Measurements from ENCODE around the gene PHACTR3.

GRCh38 chr20:59779656-59780380 lies 175.5 kb downstream of the PHACTR3 start:
- TF ChIP-seq POLR2A (IDR thresholded peaks at IDR 0.05): no peak
- no peak for TF ChIP-seq POLR2AphosphoS5 (IDR thresholded peaks at IDR 0.05)
- TF ChIP-seq, protein P1, sequence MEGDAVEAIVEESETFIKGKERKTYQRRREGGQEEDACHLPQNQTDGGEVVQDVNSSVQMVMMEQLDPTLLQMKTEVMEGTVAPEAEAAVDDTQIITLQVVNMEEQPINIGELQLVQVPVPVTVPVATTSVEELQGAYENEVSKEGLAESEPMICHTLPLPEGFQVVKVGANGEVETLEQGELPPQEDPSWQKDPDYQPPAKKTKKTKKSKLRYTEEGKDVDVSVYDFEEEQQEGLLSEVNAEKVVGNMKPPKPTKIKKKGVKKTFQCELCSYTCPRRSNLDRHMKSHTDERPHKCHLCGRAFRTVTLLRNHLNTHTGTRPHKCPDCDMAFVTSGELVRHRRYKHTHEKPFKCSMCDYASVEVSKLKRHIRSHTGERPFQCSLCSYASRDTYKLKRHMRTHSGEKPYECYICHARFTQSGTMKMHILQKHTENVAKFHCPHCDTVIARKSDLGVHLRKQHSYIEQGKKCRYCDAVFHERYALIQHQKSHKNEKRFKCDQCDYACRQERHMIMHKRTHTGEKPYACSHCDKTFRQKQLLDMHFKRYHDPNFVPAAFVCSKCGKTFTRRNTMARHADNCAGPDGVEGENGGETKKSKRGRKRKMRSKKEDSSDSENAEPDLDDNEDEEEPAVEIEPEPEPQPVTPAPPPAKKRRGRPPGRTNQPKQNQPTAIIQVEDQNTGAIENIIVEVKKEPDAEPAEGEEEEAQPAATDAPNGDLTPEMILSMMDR (IDR thresholded peaks at IDR 0.05): no peak

Data from suprapubic skin (tissue), 4 donors.